ENCODE data around the gene DCLK1. TPM values are rescaled to one million over a fixed set of nuclear protein-coding genes. Genes with fewer than 3 reads are reported as not detected.

The DCLK1 gene
- total RNA-seq, 1 experiment from 2014 or later, result not detected

DNA sequence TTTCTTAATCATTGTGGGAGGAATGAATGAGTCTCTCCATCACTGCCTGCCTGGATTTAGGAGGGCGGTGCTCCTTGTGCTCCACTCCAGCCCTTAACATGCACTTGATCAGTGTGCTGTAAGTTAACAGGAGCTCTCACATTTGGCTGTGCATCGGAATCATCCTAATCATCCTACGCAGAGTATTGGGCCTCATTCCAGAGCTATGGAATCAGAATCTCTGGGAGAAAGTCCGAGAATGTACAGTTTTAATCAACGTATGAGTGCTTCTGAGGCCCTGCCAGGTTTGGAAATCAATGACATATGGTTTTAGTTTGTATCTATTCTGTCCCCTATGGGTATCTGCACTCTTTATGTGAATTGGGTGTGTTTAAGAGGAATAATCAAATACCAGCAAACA lies 34.9 kb upstream of the DCLK1 start:
- intact Hi-C loops (cut with micrococcal nuclease; ENCODE audit: unreplicated experiment), result no loop called here
- Histone ChIP-seq H3K27ac (ENCODE audit: low read length) (no peak overlapping the region), H3K4me1 (ENCODE audit: control insufficient read depth, insufficient read depth, low read length) (no peaks in the 10 kb centered on the region), H3K27me3 (ENCODE audit: control insufficient read depth, insufficient read depth, low read length) (no peaks in the 10 kb centered on the region), H3K4me3 (ENCODE audit: low read depth in 2 of 2, low read length in 2 of 2) (no peak overlapping the region), H3K36me3 (ENCODE audit: control insufficient read depth, insufficient read depth, low read length) (no peaks in the 10 kb centered on the region), H3K9me3 (ENCODE audit: control insufficient read depth, insufficient read depth, low read depth, low read length) (no peaks in the 10 kb centered on the region)
- BruUV-seq (replicated peaks), result no TSS peak
- DNase-seq (ENCODE audit: low read depth, low spot score) (no peak), ATAC-seq (no peak)
- POLR2A ChIA-PET, result no interaction called here
- CTCF ChIA-PET, result no interaction called here
- TF ChIP-seq TCF7L2 (IDR thresholded peaks at IDR 0.05; ENCODE audit: low read depth, low read length) (no peak), SIN3A (IDR thresholded peaks at IDR 0.05; ENCODE audit: borderline replicate concordance, insufficient read depth, low read depth, low read length) (no peak), POLR2AphosphoS5 (IDR thresholded peaks at IDR 0.05; ENCODE audit: low read depth, low read length) (no peak)
- TF ChIP-seq, protein P1, sequence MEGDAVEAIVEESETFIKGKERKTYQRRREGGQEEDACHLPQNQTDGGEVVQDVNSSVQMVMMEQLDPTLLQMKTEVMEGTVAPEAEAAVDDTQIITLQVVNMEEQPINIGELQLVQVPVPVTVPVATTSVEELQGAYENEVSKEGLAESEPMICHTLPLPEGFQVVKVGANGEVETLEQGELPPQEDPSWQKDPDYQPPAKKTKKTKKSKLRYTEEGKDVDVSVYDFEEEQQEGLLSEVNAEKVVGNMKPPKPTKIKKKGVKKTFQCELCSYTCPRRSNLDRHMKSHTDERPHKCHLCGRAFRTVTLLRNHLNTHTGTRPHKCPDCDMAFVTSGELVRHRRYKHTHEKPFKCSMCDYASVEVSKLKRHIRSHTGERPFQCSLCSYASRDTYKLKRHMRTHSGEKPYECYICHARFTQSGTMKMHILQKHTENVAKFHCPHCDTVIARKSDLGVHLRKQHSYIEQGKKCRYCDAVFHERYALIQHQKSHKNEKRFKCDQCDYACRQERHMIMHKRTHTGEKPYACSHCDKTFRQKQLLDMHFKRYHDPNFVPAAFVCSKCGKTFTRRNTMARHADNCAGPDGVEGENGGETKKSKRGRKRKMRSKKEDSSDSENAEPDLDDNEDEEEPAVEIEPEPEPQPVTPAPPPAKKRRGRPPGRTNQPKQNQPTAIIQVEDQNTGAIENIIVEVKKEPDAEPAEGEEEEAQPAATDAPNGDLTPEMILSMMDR (IDR thresholded peaks at IDR 0.05), result no peak
- TF ChIP-seq, protein P2, sequence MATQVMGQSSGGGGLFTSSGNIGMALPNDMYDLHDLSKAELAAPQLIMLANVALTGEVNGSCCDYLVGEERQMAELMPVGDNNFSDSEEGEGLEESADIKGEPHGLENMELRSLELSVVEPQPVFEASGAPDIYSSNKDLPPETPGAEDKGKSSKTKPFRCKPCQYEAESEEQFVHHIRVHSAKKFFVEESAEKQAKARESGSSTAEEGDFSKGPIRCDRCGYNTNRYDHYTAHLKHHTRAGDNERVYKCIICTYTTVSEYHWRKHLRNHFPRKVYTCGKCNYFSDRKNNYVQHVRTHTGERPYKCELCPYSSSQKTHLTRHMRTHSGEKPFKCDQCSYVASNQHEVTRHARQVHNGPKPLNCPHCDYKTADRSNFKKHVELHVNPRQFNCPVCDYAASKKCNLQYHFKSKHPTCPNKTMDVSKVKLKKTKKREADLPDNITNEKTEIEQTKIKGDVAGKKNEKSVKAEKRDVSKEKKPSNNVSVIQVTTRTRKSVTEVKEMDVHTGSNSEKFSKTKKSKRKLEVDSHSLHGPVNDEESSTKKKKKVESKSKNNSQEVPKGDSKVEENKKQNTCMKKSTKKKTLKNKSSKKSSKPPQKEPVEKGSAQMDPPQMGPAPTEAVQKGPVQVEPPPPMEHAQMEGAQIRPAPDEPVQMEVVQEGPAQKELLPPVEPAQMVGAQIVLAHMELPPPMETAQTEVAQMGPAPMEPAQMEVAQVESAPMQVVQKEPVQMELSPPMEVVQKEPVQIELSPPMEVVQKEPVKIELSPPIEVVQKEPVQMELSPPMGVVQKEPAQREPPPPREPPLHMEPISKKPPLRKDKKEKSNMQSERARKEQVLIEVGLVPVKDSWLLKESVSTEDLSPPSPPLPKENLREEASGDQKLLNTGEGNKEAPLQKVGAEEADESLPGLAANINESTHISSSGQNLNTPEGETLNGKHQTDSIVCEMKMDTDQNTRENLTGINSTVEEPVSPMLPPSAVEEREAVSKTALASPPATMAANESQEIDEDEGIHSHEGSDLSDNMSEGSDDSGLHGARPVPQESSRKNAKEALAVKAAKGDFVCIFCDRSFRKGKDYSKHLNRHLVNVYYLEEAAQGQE (IDR thresholded peaks at IDR 0.05; ENCODE audit: insufficient read depth in 1 of 2, low read depth in 2 of 2, low read length in 1 of 2), result no peak
- in situ Hi-C loops (cut with HindIII; ENCODE audit: low pct_unique_long_range_greater_than_20kb, low sequenced_read_pairs), result no loop called here

DNA sequence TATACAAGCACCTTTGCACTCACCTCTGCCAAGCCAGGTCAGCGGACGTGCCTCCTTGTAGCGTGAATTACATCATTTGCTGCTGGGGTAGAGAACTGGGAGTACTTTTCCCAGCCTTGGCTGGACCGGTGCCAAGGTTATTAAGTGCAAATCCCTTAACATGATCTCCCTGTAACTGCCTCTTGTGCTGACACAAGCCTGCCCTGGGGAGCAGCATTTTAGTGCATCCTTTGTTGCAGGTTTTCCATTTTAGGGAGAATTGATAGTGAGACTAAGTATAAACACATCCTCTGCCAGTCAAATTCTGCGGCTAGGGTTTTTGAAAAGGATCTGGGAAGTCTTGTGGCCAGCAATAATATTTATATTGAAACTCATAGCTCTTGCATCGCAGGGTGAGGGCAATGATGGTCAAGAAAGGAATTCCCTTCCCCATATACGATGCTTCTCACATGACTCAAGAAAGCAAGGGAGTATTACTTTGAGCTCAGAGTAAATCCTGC lies 32.7 kb upstream of the DCLK1 start:
- CTCF ChIA-PET, result no interaction called here
- ATAC-seq, result no peak

More for the DNA sequence above, 32.7 kb upstream of the DCLK1 start:
- Histone ChIP-seq H3K27me3 (ENCODE audit: control insufficient read depth, insufficient read depth, low read length) (no peaks in the 10 kb centered on the region), H3K4me3 (ENCODE audit: low read depth in 2 of 2, low read length in 2 of 2) (no peak overlapping the region), H3K27ac (ENCODE audit: low read length) (no peak overlapping the region), H3K4me1 (ENCODE audit: control insufficient read depth, insufficient read depth, low read length) (no peaks in the 10 kb centered on the region), H3K36me3 (ENCODE audit: control insufficient read depth, insufficient read depth, low read length) (no peaks in the 10 kb centered on the region), H3K9me3 (ENCODE audit: control insufficient read depth, insufficient read depth, low read depth, low read length) (no peaks in the 10 kb centered on the region)
- no TSS peak for BruUV-seq (replicated peaks)
- in situ Hi-C loops (cut with HindIII; ENCODE audit: low pct_unique_long_range_greater_than_20kb, low sequenced_read_pairs), result no loop called here
- TF ChIP-seq POLR2AphosphoS5 (IDR thresholded peaks at IDR 0.05; ENCODE audit: low read depth, low read length) (no peak), TCF7L2 (IDR thresholded peaks at IDR 0.05; ENCODE audit: low read depth, low read length) (no peak), SIN3A (IDR thresholded peaks at IDR 0.05; ENCODE audit: borderline replicate concordance, insufficient read depth, low read depth, low read length) (no peak)
- TF ChIP-seq, protein P1 (IDR thresholded peaks at IDR 0.05), result no peak
- TF ChIP-seq, protein P2 (IDR thresholded peaks at IDR 0.05; ENCODE audit: insufficient read depth in 1 of 2, low read depth in 2 of 2, low read length in 1 of 2), result no peak
- intact Hi-C loops (cut with micrococcal nuclease; ENCODE audit: unreplicated experiment), result no loop called here
- POLR2A ChIA-PET, result no interaction called here
- no peak for DNase-seq (ENCODE audit: low read depth, low spot score)
